Stimulated activated CD8-positive, alpha-beta memory T cell treated with anti-CD3 and anti-CD28 coated beads, Interleukin-2, amount 100 ng/mL, for 1 hour (primary cell): ENCODE measurements around the gene ZNF836.
"Not testable (repeated sequence)": the region's sequence is repeated elsewhere in the genome, so short reads cannot be mapped to it uniquely, and the experiment has no call there.

Source experiments
- DNase-seq, 2 donors: peaks; one replicate each; pipeline ENCODE4 v3.0.0-alpha.2; 2020; ENCODE audit warnings: low read depth in 2 of 2

Gene ZNF836

GRCh38 chr19:52171321-52172169 is at the start of gene ZNF836:
TSS of gene ZNF836 (minus strand) at chr19:52171621. CDS start at chr19:52168072, 3,549 bp downstream.
- peak; percentile 77 to 85 for DNase-seq

GRCh38 chr19:52221031-52221430 is 49.6 kb upstream of the ZNF836 start:
- no peak for DNase-seq

- DNase-seq: no peak
Observed at GRCh38 chr19:52219611-52220010, 48.2 kb upstream of the ZNF836 start.

GRCh38 chr19:52217576-52217975 is 46.2 kb upstream of the ZNF836 start:
- DNase-seq: no peak

GRCh38 chr19:52216401-52216800 is 45.0 kb upstream of the ZNF836 start:
- no peak for DNase-seq

GRCh38 chr19:52214241-52214640 is 42.8 kb upstream of the ZNF836 start:
- DNase-seq: no peak

- no peak for DNase-seq
Observed at GRCh38 chr19:52212572-52213255, 41.3 kb upstream of the ZNF836 start.

- no peak for DNase-seq
Observed at GRCh38 chr19:52211926-52212571, 40.6 kb upstream of the ZNF836 start.

GRCh38 chr19:52211203-52211602 is 39.8 kb upstream of the ZNF836 start:
- no peak for DNase-seq

GRCh38 chr19:52206481-52206880 is 35.1 kb upstream of the ZNF836 start:
- DNase-seq: no peak

GRCh38 chr19:52200755-52201391 is 29.5 kb upstream of the ZNF836 start:
- DNase-seq: not testable (repeated sequence)

GRCh38 chr19:52200044-52200443 is 28.6 kb upstream of the ZNF836 start:
- DNase-seq: no peak

- no peak for DNase-seq
Observed at GRCh38 chr19:52198678-52199077, 27.3 kb upstream of the ZNF836 start.

GRCh38 chr19:52197964-52198363 is 26.5 kb upstream of the ZNF836 start:
- DNase-seq: no peak

- DNase-seq: no peak
Observed at GRCh38 chr19:52196256-52196967, 25.0 kb upstream of the ZNF836 start.

- no peak for DNase-seq
Observed at GRCh38 chr19:52191951-52192350, 20.5 kb upstream of the ZNF836 start.

GRCh38 chr19:52191389-52191788 is 20.0 kb upstream of the ZNF836 start:
- no peak for DNase-seq

- DNase-seq: no peak
Observed at GRCh38 chr19:52190487-52191293, 19.3 kb upstream of the ZNF836 start.

- peak; percentile 98 for DNase-seq
Observed at GRCh38 chr19:52189735-52190486, 18.5 kb upstream of the ZNF836 start, which contains the start of gene PPP2R1A. TSS of gene PPP2R1A (plus strand) at chr19:52190052. CDS start at chr19:52190097, 45 bp downstream.
